IPS DF 4.7 (cell line): ENCODE results near the gene OR51V1.
A peak's percentile ranks its signal among the peaks of the same experiment; 100 is the strongest.

ENCODE experiments used
- DNase-seq: peaks from one replicate; pipeline ENCODE4 v3.0.0-alpha.2; 2013; ENCODE audit warnings: low spot score; ENCODE audit errors: extremely low read depth

Gene OR51V1

DNA sequence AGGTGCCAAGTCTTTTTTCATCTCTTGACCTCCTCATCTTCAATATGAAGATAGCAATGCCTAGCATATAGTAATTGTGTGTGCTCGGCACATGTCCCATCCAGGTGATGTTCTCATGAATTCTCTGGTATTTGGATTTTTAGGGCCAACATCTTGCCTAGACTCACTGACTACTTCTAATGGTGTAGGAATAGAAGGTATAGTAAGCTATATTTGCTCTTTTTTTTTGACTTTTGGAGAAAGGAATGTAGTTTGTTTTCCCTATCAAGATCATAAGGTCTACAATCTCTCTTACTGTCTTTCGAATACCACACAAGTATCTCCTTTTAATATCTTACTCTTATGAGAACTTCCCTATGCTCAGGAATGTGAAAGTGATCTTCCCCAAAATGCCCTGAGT lies 30.6 kb upstream of the OR51V1 start:
- no peak for DNase-seq

DNA sequence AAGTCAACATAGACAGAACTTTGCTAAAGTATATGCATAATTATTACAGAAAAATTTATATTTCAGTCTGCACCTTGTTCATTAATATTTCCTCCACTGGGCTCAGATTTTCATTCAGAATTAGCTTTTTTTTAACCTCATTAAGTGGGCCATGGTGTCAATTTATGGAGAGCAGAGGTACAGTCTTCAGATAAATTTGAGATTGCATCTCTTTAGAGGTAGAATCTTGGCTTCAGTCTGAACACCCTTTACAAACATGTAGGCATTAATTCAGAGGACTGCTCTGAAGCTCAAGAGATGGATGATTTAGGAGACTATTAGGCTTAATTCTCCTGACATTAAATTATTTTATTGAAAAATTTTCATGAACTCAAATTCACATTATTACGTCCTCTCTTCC lies 29.8 kb upstream of the OR51V1 start:
- no peak for DNase-seq

DNA sequence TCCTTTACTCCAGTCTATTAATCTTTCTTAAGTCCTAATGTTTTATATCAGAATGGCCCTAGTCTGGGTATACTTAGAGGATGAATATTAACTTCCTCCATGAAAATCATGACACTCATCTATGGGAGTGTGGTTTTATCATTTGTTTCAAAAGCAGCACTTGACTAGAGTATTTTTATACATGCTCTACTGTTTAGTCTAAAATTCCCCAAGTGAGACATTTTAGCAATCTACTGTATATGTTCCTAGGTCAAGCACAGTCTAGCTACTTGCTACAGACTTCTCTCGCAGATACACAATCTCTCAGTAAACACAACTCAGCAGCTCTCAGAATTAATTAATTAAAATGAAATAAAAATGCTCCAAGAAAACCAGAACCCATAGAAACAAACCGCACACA lies 29.3 kb upstream of the OR51V1 start:
- DNase-seq, result no peak

DNA sequence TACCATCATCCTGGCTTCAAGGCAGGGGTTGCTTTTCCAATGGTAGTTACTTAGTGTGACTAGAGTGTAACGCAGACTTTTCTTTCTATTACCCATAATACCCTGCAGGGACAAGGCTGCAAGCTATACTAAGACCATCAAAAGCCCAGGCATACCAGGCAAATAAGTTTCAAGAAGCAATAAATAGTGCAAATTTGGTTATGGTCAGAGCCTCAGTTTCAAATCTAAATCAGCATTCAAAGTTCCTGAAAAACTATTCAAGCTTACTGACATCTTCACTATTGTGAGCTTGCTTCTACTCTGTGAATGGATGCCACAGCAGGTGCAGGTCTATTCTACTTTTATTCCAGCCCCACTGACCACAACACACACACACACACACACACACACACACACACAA lies 28.9 kb upstream of the OR51V1 start:
- DNase-seq, result no peak

DNA sequence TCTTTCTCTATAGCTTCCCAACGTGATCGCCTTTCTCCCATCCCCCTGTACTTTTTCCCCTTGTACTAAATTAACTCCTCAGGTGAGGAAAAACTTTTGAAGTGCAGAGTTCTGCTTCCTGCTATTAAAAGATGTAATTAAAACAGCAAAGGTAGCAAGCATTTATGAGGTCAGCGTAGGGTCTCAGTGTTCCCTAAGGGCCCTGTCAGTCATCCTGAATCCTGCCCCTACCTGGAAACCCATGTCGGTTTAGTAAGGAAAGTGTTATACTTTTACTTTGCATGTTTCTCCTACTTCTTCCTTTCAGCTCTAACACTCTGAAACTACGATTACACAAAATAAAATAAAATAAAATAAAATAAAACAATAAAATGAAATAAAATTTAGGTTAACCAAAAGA lies 27.6 kb upstream of the OR51V1 start:
- no peak for DNase-seq

DNA sequence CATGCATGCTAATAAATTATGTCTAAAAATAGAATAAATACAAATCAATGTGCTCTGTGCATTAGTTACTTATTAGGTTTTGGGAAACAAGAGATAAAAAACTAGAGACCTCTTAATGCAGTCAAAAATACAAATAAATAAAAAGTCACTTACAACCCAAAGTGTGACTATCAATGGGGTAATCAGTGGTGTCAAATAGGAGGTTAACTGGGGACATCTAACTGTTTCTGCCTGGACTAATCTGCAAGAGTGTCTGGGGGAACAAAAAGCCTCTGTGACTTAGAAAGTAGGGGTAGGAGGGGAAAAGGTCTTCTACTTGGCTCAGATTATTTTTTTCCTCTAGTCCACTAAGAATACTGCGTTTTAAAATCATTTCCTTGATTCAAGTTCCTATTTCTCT lies 27.2 kb upstream of the OR51V1 start:
- DNase-seq, result no peak

DNA sequence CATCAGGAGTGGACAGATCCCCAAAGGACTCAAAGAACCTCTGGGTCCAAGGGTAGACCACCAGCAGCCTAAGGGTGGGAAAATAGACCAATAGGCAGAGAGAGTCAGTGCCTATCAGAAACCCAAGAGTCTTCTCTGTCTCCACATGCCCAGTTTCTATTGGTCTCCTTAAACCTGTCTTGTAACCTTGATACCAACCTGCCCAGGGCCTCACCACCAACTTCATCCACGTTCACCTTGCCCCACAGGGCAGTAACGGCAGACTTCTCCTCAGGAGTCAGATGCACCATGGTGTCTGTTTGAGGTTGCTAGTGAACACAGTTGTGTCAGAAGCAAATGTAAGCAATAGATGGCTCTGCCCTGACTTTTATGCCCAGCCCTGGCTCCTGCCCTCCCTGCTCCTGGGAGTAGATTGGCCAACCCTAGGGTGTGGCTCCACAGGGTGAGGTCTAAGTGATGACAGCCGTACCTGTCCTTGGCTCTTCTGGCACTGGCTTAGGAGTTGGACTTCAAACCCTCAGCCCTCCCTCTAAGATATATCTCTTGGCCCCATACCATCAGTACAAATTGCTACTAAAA lies 26.3 kb upstream of the OR51V1 start, which contains the start of gene HBB:
Gene HBB (minus strand): TSS at position 340 of the 579 bp plus-strand sequence. CDS start 50 bp downstream, at position 290.
- DNase-seq, result no peak

DNA sequence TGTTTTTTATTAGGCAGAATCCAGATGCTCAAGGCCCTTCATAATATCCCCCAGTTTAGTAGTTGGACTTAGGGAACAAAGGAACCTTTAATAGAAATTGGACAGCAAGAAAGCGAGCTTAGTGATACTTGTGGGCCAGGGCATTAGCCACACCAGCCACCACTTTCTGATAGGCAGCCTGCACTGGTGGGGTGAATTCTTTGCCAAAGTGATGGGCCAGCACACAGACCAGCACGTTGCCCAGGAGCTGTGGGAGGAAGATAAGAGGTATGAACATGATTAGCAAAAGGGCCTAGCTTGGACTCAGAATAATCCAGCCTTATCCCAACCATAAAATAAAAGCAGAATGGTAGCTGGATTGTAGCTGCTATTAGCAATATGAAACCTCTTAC lies 25.0 kb upstream of the OR51V1 start:
- no peak for DNase-seq

DNA sequence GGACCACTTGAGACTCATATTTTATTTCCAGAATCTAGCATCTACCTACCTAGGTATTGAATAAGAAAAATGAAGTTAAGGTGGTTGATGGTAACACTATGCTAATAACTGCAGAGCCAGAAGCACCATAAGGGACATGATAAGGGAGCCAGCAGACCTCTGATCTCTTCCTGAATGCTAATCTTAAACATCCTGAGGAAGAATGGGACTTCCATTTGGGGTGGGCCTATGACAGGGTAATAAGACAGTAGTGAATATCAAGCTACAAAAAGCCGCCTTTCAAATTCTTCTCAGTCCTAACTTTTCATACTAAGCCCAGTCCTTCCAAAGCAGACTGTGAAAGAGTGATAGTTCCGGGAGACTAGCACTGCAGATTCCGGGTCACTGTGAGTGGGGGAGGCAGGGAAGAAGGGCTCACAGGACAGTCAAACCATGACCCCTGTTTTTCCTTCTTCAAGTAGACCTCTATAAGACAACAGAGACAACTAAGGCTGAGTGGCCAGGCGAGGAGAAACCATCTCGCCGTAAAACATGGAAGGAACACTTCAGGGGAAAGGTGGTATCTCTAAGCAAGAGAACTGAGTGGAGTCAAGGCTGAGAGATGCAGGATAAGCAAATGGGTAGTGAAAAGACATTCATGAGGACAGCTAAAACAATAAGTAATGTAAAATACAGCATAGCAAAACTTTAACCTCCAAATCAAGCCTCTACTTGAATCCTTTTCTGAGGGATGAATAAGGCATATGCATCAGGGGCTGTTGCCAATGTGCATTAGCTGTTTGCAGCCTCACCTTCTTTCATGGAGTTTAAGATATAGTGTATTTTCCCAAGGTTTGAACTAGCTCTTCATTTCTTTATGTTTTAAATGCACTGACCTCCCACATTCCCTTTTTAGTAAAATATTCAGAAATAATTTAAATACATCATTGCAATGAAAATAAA lies 24.3 kb upstream of the OR51V1 start:
- no peak for DNase-seq

DNA sequence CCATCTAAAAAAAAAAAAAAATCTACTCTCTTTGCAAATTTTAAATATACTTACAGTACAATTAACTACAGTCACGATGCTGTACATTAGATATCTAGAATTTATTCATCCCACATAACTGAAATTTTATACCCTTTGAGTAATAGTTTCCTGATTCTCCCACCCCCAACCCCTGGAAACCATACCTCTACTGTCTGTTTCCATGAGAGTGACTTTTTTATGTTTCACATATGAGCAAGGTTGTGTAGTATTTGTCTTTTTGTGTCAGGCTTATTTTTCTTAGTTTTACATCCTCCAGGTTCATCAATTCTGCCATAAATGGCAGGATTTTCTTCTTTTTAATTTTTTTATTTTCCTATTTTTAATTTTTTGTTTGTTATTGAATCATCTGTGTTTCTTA lies 23.2 kb upstream of the OR51V1 start:
- no peak for DNase-seq

DNA sequence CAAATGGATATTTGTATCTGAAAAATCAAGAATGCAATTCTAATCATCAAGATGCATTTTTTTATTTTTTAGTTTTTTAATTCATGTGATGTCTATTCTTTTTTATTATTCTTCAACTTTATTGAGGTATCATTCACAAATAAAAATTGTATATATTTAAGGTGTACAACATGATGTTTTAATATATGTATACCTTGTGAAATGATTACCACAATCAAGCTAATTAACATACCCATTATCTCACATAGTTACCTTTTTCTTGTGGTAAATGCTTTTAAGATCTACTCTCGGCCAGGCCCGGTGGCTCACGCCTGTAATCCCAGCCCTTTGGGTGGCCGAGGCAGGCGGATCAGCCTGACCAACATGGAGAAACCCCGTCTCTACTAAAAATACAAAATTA lies 22.7 kb upstream of the OR51V1 start:
- no peak for DNase-seq

DNA sequence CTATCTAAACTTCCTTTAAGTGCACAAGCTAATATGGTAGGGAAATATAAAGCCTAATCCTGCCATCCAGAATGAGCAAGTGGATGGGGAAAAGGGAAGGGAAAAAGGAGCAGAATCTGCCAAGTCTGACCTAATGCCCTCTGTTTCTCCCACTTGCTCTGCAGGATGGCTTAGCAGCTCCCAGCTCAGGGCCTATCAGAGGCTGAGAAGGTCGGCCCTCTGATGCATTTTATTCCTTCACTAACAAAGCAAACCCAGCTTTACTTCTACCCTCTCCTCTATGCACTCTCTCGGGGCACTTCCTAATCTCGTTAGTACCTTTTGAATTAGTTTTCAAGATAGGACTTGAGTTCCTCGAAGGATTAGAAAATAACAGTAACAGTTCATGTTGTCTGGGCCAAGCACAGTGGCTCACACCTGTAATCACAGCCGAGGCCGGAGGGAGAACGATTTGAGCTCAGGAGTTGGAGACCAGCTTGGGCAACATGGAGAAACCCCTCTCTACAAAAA lies 9.9 kb upstream of the OR51V1 start:
- no peak for DNase-seq

DNA sequence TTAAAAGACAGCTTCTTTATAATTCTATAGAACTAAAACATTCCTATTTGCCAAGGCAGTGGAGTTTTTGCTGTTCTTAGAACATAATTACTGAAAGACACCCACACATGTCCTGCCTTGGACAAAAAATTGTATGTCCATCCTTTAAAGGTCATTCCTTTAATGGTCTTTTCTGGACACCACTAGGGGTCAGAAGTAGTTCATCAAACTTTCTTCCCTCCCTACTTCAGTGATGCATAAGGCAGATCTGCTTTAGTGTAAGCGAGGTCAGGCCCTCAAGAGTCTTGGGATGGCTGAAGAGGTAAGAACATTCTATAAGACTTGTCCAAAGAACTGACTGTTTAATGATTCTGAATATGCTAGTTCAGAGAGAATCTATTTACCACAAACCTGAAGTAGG lies 4.3 kb upstream of the OR51V1 start:
- DNase-seq, result peak; percentile 44

DNA sequence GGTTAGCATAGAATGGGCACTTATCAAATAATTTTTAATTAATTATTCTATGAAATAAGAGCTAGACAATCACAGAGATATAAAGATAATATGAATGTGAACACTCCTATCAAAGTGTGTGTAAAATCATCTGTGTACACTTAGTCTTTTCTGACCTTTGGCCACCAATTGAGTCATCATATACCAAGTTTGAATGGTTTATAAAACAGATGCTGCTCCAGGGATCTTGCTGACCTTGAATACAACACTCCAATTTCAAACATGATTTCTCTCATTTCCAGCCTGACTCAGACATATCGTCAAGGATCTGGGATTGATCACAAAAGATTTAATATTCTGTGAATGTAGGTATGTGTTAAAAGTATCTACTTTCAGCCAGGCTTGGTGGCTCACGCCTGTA lies 2.9 kb upstream of the OR51V1 start:
- no peak for DNase-seq

DNA sequence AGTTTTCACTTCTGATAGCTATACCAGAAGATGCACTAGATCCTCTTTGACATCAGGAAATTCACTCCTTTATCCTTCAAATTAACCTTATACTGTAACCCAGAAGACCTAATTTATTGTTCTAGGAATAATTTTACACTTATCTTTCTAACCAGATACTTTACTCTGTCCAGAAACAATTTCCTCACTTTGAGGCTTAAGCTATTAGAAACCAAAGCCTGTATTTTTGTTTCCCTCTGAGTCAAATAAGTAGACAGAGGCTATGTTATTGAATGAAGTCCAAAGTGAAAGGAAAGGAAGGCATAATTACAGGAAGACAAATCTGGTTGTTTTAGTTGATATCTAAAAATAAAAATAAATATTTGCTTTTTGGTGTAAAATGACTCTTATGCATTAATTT lies 2.2 kb downstream of the OR51V1 start:
- no peak for DNase-seq

DNA sequence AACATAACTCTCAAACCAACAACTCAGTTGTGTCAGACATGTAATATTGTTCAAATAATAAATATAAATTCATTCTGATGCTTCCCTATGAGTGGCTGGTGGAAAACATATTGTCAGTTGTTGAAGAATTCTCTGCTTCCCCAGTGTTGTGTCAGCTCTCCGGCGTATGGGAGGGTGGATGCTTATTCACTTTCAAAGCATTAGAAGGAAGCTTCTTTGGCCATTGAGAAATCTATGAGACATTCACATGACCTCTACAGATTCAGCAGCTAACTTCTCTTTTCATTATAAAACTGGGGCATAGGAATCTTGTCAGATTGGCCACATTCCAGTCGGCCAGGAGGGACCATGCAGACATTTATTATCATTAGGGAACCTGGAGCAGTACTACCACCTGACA lies 2.9 kb downstream of the OR51V1 start:
- no peak for DNase-seq

DNA sequence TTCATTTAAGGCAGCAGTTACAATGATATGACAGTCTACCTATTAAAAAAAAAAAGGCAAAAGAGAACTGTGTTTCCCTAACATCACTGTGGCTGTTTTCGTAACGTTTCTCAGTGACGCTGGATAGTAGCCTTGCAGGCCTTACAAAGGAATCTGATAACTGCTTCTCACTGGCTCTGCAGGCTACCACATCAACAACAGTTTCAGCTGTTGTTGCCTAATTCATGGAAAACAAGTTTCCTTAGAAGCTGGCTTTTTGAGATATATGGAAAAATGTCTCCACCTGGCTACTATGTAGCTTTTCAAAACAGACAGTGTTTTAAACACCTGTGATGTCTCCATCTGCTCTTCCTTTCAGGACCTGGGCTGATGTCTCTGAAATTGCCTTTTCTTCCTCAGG lies 3.8 kb downstream of the OR51V1 start:
- no peak for DNase-seq

DNA sequence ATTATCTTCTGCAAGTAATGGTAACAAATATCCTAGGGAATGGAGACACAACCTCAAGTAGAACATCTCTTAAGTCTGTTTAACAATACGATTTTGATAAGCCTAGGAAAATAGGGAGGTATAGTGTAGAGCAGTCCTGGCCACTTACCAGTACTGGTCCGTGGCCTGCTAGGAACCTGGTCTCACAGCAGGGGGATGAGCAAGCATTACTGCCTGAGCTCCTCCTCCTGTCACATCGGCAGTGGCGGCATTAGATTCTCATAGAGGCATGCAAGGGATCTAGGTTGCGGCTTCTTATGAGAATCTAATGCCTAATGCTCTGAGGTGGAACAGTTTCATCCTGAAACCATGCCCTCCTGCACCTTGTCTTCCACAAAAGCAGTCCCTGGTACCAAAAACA lies 4.4 kb downstream of the OR51V1 start:
- no peak for DNase-seq

DNA sequence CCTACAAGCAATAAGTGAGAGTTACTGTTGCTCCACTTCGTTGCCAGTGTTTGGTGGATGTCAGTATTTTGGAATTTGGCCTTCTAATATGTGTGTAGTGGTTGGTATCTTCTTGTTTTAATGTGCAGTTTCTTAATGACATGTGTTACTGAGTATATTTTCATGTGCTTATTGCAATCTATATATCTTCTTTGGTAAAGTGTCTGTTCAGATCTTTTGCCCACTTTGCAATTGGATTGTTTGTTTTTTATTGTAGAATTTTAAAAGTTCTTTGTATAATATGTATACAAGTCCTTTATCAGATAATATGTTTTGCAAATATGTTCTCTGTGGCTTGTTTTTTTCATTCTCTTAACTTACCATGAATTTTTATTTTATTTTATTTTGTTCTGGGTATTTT lies 7.7 kb downstream of the OR51V1 start:
- DNase-seq, result no peak

DNA sequence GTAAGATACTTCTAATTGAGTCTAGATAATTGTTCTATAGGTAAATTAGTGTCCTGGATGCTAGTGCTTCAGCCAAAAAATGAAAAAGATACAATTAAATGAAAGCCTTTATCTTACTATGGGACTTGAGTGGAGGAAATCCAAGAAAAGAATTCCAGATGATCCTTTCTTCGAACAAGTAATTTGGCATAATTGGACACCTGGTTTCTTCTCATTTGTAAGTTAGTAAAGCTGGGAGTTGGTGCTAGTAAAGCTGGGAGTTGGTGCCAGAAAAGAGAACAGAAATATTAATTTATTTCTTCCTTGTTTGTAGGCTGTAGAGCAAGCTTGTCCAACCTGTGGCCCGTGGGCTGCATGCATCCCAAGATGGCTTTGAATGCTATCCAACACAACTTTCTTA lies 12.3 kb downstream of the OR51V1 start:
- DNase-seq, result no peak

DNA sequence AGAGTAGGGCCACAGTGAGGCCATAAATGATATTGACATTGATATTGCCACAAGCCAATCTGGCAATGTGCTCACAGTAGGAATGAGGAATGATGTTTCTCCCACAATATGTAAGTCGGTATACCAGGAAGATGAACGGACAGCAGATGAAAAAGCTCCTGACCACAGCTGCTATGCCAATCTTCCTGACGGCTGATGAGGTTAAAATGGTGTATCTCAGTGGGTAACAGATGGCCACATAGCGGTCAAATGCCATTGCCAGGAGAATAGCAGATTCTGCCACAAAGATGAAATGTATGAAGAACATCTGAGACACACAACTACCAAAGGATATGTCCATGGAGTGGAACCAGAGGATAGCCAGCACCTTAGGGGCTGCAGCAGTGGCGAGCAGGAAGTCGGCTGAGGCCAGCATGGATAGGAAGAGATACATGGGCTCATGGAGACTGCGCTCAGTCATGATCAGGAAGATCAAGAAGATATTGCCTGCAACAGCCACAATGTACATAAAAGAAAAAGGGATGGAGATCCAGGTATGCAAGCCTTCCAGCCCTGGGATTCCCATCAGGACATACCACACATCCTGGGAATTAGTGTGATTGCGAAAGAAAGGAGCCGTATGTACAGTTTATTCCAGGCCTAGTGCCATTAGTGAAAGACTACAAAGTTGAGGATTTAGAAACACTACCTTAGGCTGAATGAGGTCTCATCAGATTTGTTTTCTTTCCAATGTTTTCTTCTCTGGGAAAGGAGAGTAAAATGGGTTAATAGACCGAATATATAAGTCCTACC lies 22.2 kb downstream of the OR51V1 start:
- DNase-seq, result no peak

DNA sequence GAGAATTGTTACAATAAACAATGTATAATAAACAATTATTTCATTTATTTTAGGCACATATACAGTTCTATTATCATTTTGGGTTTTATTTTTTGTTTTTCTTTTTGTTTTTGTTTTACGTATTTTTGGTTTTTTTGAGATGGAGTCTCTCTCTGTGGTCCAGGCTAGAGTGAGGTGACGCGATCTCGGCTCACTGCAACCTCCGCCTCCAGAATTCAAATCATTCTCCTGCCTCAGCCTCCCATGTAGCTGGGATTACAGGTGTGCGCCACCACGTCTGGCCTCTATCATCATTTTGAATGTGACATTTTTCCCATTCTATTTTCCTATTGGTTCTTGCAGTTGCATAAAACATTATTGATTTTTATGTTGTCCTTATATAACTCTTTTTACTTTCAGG lies 25.5 kb downstream of the OR51V1 start:
- no peak for DNase-seq
